ENCODE measurements around the gene MSANTD1.

Gene MSANTD1

DNA sequence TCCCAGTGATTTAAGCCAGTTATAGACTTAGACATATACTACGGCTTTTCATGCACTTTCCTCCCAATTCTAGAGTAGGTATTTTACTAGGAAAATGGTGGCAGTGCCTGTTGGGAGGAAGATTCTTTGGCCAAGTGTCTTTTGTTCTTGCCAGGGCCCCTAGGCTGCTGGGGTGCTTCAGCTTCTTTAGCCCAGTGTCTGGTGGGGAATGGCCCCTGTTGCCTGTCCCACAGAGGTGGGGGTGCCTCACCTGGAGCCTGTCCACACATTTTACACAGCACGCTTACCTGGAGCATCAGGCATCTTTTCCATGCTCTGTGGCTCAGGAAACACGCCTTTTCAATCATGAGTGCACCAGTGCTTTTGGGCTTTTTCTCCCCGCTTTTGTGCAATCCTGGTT is 33.2 kb upstream of the MSANTD1 start:
- in situ Hi-C loops (cut with MboI; ENCODE audit: low sequenced_read_pairs), result no loop called here

GRCh38 chr4:3217266-3217665 is 31.7 kb upstream of the MSANTD1 start:
- in situ Hi-C loops (cut with MboI; ENCODE audit: low sequenced_read_pairs), result no loop called here

DNA sequence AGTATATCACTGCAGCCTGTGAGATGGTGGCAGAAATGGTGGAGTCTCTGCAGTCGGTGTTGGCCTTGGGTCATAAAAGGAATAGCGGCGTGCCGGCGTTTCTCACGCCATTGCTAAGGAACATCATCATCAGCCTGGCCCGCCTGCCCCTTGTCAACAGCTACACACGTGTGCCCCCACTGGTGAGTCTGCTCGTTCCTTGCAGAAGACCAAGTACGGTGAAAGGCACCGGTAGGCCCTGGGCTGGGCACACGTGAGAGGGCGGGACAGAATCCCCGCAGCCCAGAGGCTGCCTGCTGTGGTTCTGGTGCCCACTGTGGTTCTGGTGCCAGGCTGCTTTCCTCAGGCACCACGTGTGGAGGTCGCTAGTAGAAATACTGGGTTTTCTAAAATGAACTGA is 31.2 kb upstream of the MSANTD1 start:
- in situ Hi-C loops (cut with MboI; ENCODE audit: low sequenced_read_pairs), result no loop called here

GRCh38 chr4:3218824-3219760 is 29.9 kb upstream of the MSANTD1 start:
- in situ Hi-C loops (cut with MboI; ENCODE audit: low sequenced_read_pairs), result no loop called here

DNA sequence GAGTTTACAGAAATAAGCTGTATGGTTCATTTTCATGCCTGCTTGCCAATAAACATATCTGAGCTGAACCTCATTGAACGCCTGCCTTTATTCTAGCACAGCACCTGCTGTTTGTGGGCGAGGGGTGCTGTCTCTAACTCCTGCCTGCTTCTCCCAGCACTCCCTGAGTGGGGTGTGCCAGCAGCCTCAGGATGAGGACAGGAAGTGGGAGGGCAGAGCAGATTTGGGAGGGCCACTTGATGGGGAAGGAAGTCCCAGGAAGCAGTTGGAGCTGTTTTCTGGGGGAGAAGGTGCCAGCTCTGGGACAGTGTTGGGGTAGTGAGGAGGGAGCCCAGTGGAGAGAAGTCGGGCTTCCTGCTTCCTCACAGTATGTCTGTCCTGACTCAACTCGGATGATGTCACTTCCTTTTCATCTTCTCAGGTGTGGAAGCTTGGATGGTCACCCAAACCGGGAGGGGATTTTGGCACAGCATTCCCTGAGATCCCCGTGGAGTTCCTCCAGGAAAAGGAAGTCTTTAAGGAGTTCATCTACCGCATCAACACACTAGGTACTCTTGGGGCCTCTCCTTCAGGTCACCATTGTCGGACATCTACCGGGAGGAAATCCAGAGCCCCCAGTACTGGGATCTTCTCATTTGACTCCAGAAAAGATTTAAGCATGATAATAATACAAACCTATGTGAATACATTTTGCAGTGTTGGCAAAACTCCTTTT is 29.0 kb upstream of the MSANTD1 start:
- in situ Hi-C loops (cut with MboI; ENCODE audit: low sequenced_read_pairs), result no loop called here

DNA sequence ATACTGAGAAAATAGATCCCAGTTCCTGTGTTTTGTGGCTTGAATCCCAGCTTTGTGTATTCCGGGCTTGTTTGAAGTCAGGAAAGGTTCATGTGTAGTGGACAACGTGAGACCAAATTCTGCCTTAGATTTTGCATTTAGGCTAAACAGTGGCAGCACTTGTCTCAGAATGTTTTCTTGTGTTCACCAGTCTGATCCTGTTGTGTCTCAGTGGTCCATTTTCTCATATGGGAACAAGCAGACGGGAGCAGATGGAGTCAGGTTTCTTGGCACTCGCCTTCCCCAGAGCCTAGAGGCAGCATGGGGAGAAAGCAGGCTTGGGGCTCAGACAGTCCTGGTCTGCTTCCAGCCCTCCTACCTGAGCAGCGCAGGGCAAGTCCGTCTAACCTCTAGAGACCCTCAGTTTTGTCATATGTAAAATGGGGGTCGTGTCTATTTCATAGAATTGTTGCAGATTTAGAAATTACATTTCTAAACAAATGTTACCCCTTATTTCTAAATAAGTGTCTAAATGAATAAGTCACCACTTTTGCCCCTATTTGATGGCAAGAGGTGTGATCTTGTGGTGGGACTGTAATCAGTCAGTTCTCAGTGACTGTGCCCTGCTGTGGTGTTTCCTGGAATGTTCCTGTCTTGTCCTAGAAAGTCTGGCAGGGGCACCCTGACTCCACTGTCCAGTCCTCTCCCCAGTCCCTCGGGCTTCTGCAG is 28.3 kb upstream of the MSANTD1 start:
- in situ Hi-C loops (cut with MboI; ENCODE audit: low sequenced_read_pairs), result no loop called here

GRCh38 chr4:3221184-3221494 is 27.8 kb upstream of the MSANTD1 start:
- in situ Hi-C loops (cut with MboI; ENCODE audit: low sequenced_read_pairs), result no loop called here

DNA sequence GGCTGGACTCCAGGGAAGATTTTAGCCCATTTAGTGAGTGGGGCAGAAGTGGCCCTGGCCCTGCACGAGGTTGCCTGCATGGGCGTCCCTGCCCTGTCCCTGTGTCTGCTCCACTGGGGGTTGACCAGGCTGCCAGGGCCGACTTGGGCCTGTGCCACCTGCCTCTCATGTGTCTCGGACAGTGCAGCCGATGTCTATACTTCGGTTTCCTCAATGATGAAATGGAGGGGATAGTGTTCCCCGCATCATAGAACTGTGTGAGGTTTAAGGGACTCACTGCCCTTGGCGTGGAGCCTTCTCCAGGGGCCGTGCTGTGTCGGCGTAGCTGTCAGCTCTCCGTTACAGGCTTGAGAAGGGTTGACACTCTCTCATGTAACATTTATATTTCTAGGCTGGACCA is 27.0 kb upstream of the MSANTD1 start:
- in situ Hi-C loops (cut with MboI; ENCODE audit: low sequenced_read_pairs), result no loop called here

GRCh38 chr4:3223346-3223745 is 25.6 kb upstream of the MSANTD1 start:
- in situ Hi-C loops (cut with MboI; ENCODE audit: low sequenced_read_pairs), result no loop called here

DNA sequence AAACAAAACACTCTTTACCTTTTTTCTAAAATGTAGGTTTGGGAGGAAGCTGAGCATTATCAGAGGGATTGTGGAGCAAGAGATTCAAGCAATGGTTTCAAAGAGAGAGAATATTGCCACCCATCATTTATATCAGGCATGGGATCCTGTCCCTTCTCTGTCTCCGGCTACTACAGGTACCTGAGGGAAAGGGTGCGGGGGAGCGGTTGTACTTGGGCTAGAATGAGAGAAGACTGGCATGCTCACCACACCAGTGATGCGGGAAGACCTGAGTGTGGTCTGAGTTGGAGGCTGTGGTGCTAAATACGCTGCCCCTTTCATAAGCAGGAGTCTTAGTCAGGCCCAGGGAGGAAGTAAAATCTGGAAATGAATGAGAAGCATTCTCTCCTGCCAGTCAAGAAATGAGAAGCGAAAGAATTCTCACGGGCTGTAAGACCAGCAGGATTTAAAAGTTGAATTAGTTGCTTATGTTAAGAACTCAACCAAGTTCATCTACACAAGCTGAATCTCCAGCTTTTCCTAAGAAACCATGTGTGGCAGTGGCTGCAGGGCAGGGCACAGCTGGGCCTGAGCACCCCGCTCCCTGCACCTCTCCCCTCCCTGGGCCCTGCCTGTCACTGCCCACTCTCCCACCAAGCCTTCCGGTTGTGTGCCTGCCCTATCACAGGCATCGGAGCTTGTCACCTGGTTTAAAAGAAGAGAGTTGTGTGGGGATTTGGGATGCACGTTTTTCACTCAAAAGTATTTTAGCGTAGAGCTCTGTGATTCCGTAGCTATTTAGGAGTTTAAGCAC is 24.8 kb upstream of the MSANTD1 start:
- in situ Hi-C loops (cut with MboI; ENCODE audit: low sequenced_read_pairs), result no loop called here

GRCh38 chr4:3225071-3225850 is 23.7 kb upstream of the MSANTD1 start:
- in situ Hi-C loops (cut with MboI; ENCODE audit: low sequenced_read_pairs), result no loop called here

GRCh38 chr4:3225936-3226335 is 23.0 kb upstream of the MSANTD1 start:
- in situ Hi-C loops (cut with MboI; ENCODE audit: low sequenced_read_pairs), result no loop called here

DNA sequence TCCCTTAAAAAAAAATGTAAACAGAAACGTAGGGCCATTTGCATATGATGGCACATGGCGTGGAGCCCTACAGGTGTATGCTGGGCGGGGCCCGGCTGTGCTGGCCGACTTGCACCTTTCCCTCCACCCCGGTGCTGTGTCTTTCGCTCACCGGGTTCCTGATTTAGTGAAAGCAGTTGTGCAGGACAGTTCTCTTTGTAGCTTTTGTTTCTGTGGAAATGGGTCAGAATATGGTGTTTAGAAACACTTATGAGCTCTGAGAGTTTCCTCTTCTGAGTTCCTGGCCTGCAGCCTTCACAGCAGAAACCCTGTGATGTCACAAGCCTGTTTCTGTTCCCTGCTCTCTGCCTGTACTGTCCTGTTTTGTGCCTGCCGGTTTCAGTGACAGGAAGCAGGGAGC is 22.5 kb upstream of the MSANTD1 start:
- in situ Hi-C loops (cut with MboI; ENCODE audit: low sequenced_read_pairs), result no loop called here

DNA sequence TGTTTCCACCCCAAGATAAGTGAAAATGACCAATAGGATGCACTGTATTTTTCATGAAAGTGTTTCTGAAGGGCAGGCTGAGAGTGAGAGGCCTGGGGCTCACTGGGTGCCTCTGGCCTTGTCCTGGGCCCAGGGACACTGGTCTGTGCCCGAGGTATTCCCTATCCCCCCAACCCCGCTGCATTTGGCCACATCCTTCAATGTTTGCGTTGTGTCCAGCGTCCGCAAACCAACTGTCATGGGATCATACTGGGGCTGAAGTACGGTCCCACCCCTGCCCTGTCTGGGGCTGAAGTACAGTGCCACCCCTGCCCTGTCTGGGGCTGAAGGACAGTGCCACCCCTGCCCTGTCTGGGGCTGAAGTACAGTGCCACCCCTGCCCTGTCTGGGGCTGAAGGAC is 22.0 kb upstream of the MSANTD1 start:
- in situ Hi-C loops (cut with MboI; ENCODE audit: low sequenced_read_pairs), result no loop called here

DNA sequence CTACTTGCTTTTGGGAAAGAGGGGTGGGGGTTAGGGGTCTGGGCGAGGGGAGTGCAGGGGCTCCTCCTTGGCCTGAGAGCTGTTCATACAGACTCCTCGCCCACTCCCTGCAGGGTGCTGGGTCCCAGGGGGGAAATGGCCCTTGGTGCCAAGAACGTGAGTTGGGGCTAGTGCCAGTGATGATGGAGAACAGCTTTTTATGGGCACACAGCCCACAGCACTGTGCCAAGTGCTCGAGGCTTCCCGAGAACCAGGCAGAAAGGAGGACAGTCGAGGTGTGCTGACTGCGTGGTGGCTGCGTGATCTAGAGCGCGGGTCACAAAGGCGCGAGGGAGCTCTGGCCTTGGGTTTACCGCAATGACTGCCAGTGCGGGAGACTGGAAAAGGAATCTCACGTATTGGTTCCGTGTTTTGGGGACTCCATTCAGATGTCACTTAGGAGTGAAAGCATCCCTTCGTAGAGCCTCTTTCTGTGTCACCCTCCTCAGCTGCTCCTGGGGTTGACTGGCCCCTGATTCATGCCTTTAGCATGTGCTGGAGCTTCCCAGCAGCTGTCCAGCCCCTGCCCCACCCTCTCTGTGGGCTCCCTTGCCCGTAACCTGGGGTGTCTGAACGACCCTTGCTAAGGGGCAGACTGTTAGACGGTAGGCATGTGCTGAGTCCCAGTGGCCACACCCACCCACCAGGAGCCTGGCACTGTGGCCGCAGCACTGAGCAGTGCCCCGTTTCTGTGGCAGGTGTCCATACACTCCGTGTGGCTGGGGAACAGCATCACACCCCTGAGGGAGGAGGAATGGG is 20.9 kb upstream of the MSANTD1 start:
- in situ Hi-C loops (cut with MboI; ENCODE audit: low sequenced_read_pairs), result no loop called here

DNA sequence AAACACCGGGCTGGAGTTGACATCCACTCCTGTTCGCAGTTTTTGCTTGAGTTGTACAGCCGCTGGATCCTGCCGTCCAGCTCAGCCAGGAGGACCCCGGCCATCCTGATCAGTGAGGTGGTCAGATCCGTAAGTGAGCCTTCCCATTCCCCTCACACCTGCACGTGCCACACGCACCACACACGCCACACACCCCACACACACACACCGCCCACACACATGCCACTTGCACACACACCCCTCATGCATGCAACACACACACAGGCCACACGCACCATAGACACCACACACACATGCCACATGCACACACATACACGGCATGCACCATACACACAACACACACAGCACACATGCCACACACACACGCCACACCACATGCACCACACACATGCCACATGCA is 20.1 kb upstream of the MSANTD1 start:
- in situ Hi-C loops (cut with MboI; ENCODE audit: low sequenced_read_pairs), result no loop called here

- in situ Hi-C loops (cut with MboI; ENCODE audit: low sequenced_read_pairs), result no loop called here
Measured at GRCh38 chr4:3229328-3229727, 19.6 kb upstream of the MSANTD1 start.

- in situ Hi-C loops (cut with MboI; ENCODE audit: low sequenced_read_pairs), result no loop called here
Measured at GRCh38 chr4:3229964-3230363, 19.0 kb upstream of the MSANTD1 start.

GRCh38 chr4:3231471-3231870 is 17.5 kb upstream of the MSANTD1 start:
- in situ Hi-C loops (cut with MboI; ENCODE audit: low sequenced_read_pairs), result no loop called here
